ENCODE results near the gene SFI1.

The SFI1 gene, protein sequence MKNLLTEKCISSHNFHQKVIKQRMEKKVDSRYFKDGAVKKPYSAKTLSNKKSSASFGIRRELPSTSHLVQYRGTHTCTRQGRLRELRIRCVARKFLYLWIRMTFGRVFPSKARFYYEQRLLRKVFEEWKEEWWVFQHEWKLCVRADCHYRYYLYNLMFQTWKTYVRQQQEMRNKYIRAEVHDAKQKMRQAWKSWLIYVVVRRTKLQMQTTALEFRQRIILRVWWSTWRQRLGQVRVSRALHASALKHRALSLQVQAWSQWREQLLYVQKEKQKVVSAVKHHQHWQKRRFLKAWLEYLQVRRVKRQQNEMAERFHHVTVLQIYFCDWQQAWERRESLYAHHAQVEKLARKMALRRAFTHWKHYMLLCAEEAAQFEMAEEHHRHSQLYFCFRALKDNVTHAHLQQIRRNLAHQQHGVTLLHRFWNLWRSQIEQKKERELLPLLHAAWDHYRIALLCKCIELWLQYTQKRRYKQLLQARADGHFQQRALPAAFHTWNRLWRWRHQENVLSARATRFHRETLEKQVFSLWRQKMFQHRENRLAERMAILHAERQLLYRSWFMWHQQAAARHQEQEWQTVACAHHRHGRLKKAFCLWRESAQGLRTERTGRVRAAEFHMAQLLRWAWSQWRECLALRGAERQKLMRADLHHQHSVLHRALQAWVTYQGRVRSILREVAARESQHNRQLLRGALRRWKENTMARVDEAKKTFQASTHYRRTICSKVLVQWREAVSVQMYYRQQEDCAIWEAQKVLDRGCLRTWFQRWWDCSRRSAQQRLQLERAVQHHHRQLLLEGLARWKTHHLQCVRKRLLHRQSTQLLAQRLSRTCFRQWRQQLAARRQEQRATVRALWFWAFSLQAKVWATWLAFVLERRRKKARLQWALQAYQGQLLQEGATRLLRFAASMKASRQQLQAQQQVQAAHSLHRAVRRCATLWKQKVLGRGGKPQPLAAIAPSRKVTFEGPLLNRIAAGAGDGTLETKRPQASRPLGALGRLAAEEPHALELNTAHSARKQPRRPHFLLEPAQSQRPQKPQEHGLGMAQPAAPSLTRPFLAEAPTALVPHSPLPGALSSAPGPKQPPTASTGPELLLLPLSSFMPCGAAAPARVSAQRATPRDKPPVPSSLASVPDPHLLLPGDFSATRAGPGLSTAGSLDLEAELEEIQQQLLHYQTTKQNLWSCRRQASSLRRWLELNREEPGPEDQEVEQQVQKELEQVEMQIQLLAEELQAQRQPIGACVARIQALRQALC

DNA sequence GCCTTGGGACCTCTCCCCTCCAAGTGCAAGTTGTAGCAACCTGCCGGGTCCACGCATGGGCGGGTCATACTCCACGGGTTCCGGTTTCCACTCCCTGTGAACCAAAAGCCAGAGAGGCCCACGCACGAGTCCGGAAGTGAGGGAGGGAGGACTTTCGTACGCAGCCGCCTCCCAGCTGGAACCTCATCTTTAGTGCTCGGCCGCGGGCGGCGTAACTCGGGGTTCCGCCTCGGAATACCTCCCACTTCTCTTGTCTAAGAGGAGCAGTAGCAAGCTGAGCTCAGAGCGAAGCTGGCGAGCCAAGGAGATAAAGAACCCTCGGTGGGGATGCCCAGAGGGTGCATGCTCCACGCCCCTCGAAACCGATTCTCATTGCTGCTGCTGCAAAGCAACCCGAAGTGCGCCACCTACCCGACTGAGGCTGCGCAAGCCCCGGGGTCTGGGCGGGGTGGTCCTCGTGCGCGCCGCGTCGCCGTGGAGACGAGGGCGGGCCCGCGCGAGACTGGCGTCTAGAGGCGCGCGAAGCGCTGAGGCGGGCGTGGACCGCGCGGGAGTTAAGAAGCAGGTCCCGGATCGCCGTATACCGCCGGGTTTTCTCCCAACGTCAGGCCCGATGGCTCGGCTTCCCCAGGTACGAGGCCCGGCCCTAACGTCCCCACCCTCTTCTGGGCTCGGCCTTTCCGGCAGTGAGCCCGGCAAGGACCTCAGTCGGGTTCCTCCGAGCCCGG, at the start of gene SFI1:
Gene SFI1, plus strand, starts transcription at position 530 of the 728 bp plus-strand sequence. CDS start 11,749 bp downstream, outside the sequence.
- no peaks in the 10 kb centered on the region for H3K27me3 ChIP-seq (replicated peaks)
- peak; percentile 86 for DNase-seq
- in situ Hi-C loops (cut with HindIII; ENCODE audit: low pct_ligation_motif_present, low sequenced_read_pairs), result no loop called here
- H3K4me3 ChIP-seq (ENCODE audit: low read depth, low read length), result peak within 1 kb of the TSS; percentile 85
- TF ChIP-seq, protein P1, sequence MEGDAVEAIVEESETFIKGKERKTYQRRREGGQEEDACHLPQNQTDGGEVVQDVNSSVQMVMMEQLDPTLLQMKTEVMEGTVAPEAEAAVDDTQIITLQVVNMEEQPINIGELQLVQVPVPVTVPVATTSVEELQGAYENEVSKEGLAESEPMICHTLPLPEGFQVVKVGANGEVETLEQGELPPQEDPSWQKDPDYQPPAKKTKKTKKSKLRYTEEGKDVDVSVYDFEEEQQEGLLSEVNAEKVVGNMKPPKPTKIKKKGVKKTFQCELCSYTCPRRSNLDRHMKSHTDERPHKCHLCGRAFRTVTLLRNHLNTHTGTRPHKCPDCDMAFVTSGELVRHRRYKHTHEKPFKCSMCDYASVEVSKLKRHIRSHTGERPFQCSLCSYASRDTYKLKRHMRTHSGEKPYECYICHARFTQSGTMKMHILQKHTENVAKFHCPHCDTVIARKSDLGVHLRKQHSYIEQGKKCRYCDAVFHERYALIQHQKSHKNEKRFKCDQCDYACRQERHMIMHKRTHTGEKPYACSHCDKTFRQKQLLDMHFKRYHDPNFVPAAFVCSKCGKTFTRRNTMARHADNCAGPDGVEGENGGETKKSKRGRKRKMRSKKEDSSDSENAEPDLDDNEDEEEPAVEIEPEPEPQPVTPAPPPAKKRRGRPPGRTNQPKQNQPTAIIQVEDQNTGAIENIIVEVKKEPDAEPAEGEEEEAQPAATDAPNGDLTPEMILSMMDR (IDR thresholded peaks at IDR 0.05; ENCODE audit: low read depth, low read length, missing control alignments), result peak; percentile 44
- peak within 1 kb of the TSS; percentile 40 for H3K27ac ChIP-seq
- no peaks in the 10 kb centered on the region for H3K36me3 ChIP-seq (replicated peaks)

DNA sequence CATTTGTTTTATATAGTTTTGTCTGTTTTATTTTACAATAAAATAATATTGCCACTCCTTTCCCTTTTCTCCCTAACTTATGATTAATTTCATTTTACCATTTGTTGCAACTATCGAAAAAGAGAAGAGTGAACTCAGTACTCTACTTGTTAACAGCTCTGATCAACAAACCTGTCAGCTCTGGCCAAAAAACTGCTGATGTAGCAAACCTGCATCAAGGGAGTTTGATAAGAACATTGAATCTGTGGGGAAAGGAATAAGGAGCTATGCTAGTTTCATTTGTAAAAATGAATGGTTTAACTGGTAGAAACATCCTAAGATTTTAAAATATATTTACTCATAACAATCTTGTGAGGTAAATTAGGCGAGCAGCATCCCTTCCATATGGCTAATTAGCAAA, 49.6 kb upstream of the SFI1 start:
- in situ Hi-C loops (cut with HindIII; ENCODE audit: low pct_ligation_motif_present, low sequenced_read_pairs), result no loop called here
- Histone ChIP-seq H3K27me3 (replicated peaks) (no peaks in the 10 kb centered on the region), H3K36me3 (replicated peaks) (peaks cover 63% of the 10 kb centered on the region), H3K4me3 (ENCODE audit: low read depth, low read length) (no peak overlapping the region), H3K27ac (no peak overlapping the region)
- TF ChIP-seq, protein P1 (IDR thresholded peaks at IDR 0.05; ENCODE audit: low read depth, low read length, missing control alignments), result no peak
- no peak for DNase-seq

DNA sequence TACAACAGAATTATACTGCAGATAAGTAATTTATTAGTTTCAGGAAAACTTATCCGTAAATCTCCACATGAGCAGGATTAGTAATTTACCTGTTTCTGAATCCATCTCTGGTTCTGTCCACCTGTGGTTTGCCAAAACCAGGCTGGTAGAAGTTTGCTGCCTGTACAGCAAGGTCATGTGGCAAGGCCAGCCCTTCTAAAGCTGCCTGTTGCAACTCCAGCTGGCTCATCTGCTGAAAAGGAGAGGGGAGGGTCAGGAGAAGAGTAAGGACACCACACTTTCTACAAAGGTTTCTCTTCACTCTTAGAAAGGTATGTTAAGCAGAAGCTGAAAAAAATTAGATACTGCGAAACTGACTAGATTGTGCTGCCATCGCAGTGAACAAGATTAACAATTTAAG, 49.0 kb upstream of the SFI1 start:
- no peak for DNase-seq
- TF ChIP-seq, protein P1 (IDR thresholded peaks at IDR 0.05; ENCODE audit: low read depth, low read length, missing control alignments), result no peak
- no peak overlapping the region for H3K27ac ChIP-seq
- peaks cover 58% of the 10 kb centered on the region for H3K36me3 ChIP-seq (replicated peaks)
- H3K4me3 ChIP-seq (ENCODE audit: low read depth, low read length), result no peak overlapping the region
- in situ Hi-C loops (cut with HindIII; ENCODE audit: low pct_ligation_motif_present, low sequenced_read_pairs), result no loop called here
- H3K27me3 ChIP-seq (replicated peaks), result no peaks in the 10 kb centered on the region

DNA sequence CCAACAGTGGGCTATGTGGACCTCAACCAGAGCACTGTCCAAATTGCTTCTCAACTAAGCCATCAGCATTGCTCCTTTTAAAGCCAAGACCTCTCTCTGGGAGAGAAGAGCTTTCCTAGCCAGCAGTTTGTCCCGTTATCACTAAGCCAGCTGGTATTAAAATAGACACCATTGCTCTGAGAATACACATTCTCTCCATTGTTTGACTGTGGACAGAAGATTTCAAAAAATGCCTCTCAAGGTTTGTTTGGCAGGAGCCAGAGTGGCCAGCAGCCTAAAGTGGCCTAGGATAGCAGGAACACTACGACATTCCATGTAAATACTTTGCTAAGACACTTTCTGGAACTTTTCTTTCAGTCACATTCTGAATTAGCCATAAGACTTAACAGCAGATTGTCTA, 48.0 kb upstream of the SFI1 start:
- H3K36me3 ChIP-seq (replicated peaks), result peaks cover 48% of the 10 kb centered on the region
- TF ChIP-seq, protein P1 (IDR thresholded peaks at IDR 0.05; ENCODE audit: low read depth, low read length, missing control alignments), result no peak
- in situ Hi-C loops (cut with HindIII; ENCODE audit: low pct_ligation_motif_present, low sequenced_read_pairs), result no loop called here

DNA sequence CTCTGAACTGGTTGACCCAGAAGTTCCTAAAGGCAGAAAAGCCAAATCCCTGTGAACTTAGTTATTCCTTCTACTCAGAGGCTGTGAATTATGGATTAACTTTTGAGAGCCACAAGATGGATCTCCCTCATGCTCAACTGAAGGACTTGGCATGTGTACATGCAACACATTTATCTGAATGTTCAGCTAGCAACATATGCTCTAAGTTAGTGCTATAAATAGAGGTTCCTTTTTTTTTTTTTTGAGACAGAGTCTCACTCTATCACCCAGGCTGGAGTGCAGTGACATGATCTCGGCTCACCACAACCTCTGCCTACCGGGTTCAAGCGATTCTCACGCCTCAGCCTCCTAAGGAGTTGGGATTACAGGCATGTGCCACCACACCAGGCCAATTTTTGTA, 46.8 kb upstream of the SFI1 start:
- TF ChIP-seq, protein P1 (IDR thresholded peaks at IDR 0.05; ENCODE audit: low read depth, low read length, missing control alignments), result no peak
- no peak overlapping the region for H3K4me3 ChIP-seq (ENCODE audit: low read depth, low read length)
- peaks cover 46% of the 10 kb centered on the region for H3K36me3 ChIP-seq (replicated peaks)
- no peak for DNase-seq
- H3K27ac ChIP-seq, result no peak overlapping the region
- no peaks in the 10 kb centered on the region for H3K27me3 ChIP-seq (replicated peaks)
- in situ Hi-C loops (cut with HindIII; ENCODE audit: low pct_ligation_motif_present, low sequenced_read_pairs), result no loop called here

More for the DNA sequence above, 48.0 kb upstream of the SFI1 start:
- no peak for DNase-seq
- H3K27me3 ChIP-seq (replicated peaks), result no peaks in the 10 kb centered on the region
- no peak overlapping the region for H3K4me3 ChIP-seq (ENCODE audit: low read depth, low read length)
- no peak overlapping the region for H3K27ac ChIP-seq
